ENCODE data around the gene GTF2F2.

The GTF2F2 gene

GRCh38 chr13:45133396-45134118 lies 13.2 kb downstream of the GTF2F2 start:
- no peak overlapping the region for H2BK15ac ChIP-seq (ENCODE audit: low read length)
- H3K9me3 ChIP-seq (replicated peaks in 1 of 2; ENCODE audit: control insufficient read depth in 2 of 2, insufficient read depth in 1 of 2, low read depth in 1 of 2, low read length in 2 of 2), result peaks cover 2 to 6% of the 10 kb centered on the region in 2 donors
- H3K27me3 ChIP-seq (ENCODE audit: control insufficient read depth in 3 of 3, insufficient read depth in 3 of 3, low read depth in 1 of 3, low read length in 3 of 3), result no peaks in the 10 kb centered on the region
- H4K91ac ChIP-seq (ENCODE audit: low read depth, low read length, poor library complexity), result no peak overlapping the region
- no peak overlapping the region for H2BK5ac ChIP-seq (ENCODE audit: low read length)
- H2BK12ac ChIP-seq (ENCODE audit: low read length), result no peak overlapping the region
- no peak overlapping the region for H2BK120ac ChIP-seq (ENCODE audit: low read depth, low read length)
- H3K36me3 ChIP-seq (replicated peaks in 1 of 2; ENCODE audit: control insufficient read depth in 2 of 2, insufficient read depth in 2 of 2, low read length in 2 of 2), result peaks cover 2 to 20% of the 10 kb centered on the region in 2 donors
- H3K4me2 ChIP-seq (ENCODE audit: insufficient read depth, low read length, poor library complexity, severe bottlenecking), result no peak overlapping the region
- H4K8ac ChIP-seq (ENCODE audit: low read depth, low read length), result no peak overlapping the region
- H3K4me3 ChIP-seq (ENCODE audit: low read length in 2 of 2), result no peak overlapping the region
- no peak overlapping the region for H3K9ac ChIP-seq (ENCODE audit: low read depth, low read length, poor library complexity)
- no peak overlapping the region for H3K23ac ChIP-seq (ENCODE audit: low read depth, low read length, poor library complexity)
- H3K14ac ChIP-seq (ENCODE audit: low read length), result no peak overlapping the region
- no peak overlapping the region for H3K4ac ChIP-seq (ENCODE audit: low read length)
- peaks cover 2% of the 10 kb centered on the region for H3K79me1 ChIP-seq (ENCODE audit: low read depth, low read length)
- H2AK5ac ChIP-seq (ENCODE audit: low read depth, low read length), result no peak overlapping the region
- no peak overlapping the region for H3K27ac ChIP-seq (replicated peaks; ENCODE audit: low read length)
- DNase-seq (ENCODE audit: low spot score), result no peak
- WGBS, 2 donors (ENCODE audit: extremely low coverage in 2 of 2, insufficient read length in 2 of 2, insufficient replicate concordance in 1 of 2), result no CpG with 5 or more reads among the region's 6 CpGs
- no peak overlapping the region for H3K18ac ChIP-seq (ENCODE audit: low read length)
- H2AFZ ChIP-seq (ENCODE audit: low read length), result no peak overlapping the region
- H3K4me1 ChIP-seq (ENCODE audit: control insufficient read depth in 2 of 2, insufficient read depth in 1 of 2, low read depth in 1 of 2, low read length in 2 of 2), result peaks cover 0 to 3% of the 10 kb centered on the region in 2 donors

GRCh38 chr13:45136741-45137504 lies 16.6 kb downstream of the GTF2F2 start:
- Histone ChIP-seq H4K91ac (ENCODE audit: low read depth, low read length, poor library complexity) (no peak overlapping the region), H3K4me3 (ENCODE audit: low read length in 2 of 2) (no peak overlapping the region), H2BK5ac (ENCODE audit: low read length) (no peak overlapping the region), H3K23ac (ENCODE audit: low read depth, low read length, poor library complexity) (no peak overlapping the region), H3K14ac (ENCODE audit: low read length) (no peak overlapping the region), H3K27ac (replicated peaks; ENCODE audit: low read length) (no peak overlapping the region), H3K4ac (ENCODE audit: low read length) (no peak overlapping the region), H2AK5ac (ENCODE audit: low read depth, low read length) (no peak overlapping the region), H3K79me1 (ENCODE audit: low read depth, low read length) (peaks cover 2% of the 10 kb centered on the region), H2BK15ac (ENCODE audit: low read length) (no peak overlapping the region), H3K4me2 (ENCODE audit: insufficient read depth, low read length, poor library complexity, severe bottlenecking) (no peak overlapping the region), H2BK120ac (ENCODE audit: low read depth, low read length) (no peak overlapping the region), H4K8ac (ENCODE audit: low read depth, low read length) (no peak overlapping the region), H2BK12ac (ENCODE audit: low read length) (no peak overlapping the region), H3K36me3 (replicated peaks in 1 of 2; ENCODE audit: control insufficient read depth in 2 of 2, insufficient read depth in 2 of 2, low read length in 2 of 2) (peaks cover 4 to 38% of the 10 kb centered on the region in 2 donors), H3K4me1 (ENCODE audit: control insufficient read depth in 2 of 2, insufficient read depth in 1 of 2, low read depth in 1 of 2, low read length in 2 of 2) (peaks cover 0 to 3% of the 10 kb centered on the region in 2 donors), H2AFZ (ENCODE audit: low read length) (no peak overlapping the region), H3K27me3 (ENCODE audit: control insufficient read depth in 3 of 3, insufficient read depth in 3 of 3, low read depth in 1 of 3, low read length in 3 of 3) (no peaks in the 10 kb centered on the region), H3K18ac (ENCODE audit: low read length) (no peak overlapping the region), H3K9me3 (replicated peaks in 1 of 2; ENCODE audit: control insufficient read depth in 2 of 2, insufficient read depth in 1 of 2, low read depth in 1 of 2, low read length in 2 of 2) (peaks cover 2 to 6% of the 10 kb centered on the region in 2 donors), H3K9ac (ENCODE audit: low read depth, low read length, poor library complexity) (no peak overlapping the region)
- no CpG with 5 or more reads among the region's 3 CpGs for WGBS, 2 donors (ENCODE audit: extremely low coverage in 2 of 2, insufficient read length in 2 of 2, insufficient replicate concordance in 1 of 2)
- no peak for DNase-seq (ENCODE audit: low spot score)

DNA sequence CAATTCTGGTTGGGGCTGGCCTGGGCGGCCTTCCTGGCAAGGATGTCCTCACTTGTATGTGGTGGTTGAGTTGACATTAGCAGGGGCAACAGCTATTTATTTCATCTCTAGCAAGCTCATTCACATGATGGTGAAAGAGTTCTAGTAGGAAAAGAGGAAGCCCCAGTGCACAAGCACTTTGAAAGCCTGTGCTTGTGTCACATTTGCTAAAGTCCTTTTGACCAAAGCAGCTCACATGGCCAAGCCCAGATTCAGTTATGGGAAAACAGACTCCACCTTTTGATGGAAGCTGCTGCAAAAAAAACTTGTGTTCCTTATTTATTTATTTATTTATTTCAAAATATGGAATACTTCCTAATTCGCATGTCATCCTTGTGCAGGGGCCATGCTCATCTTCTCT lies 17.2 kb downstream of the GTF2F2 start:
- no CpG with 5 or more reads among the region's 2 CpGs for WGBS, 2 donors (ENCODE audit: extremely low coverage in 2 of 2, insufficient read length in 2 of 2, insufficient replicate concordance in 1 of 2)
- Histone ChIP-seq H3K79me1 (ENCODE audit: low read depth, low read length) (peaks cover 2% of the 10 kb centered on the region), H3K4ac (ENCODE audit: low read length) (no peak overlapping the region), H3K4me1 (ENCODE audit: control insufficient read depth in 2 of 2, insufficient read depth in 1 of 2, low read depth in 1 of 2, low read length in 2 of 2) (peaks cover 0 to 4% of the 10 kb centered on the region in 2 donors), H3K27me3 (ENCODE audit: control insufficient read depth in 3 of 3, insufficient read depth in 3 of 3, low read depth in 1 of 3, low read length in 3 of 3) (no peaks in the 10 kb centered on the region), H4K91ac (ENCODE audit: low read depth, low read length, poor library complexity) (no peak overlapping the region), H3K14ac (ENCODE audit: low read length) (no peak overlapping the region), H3K36me3 (replicated peaks in 1 of 2; ENCODE audit: control insufficient read depth in 2 of 2, insufficient read depth in 2 of 2, low read length in 2 of 2) (peaks cover 4 to 38% of the 10 kb centered on the region in 2 donors), H2AFZ (ENCODE audit: low read length) (no peak overlapping the region), H3K27ac (replicated peaks; ENCODE audit: low read length) (no peak overlapping the region), H3K4me3 (ENCODE audit: low read length in 2 of 2) (no peak overlapping the region), H3K23ac (ENCODE audit: low read depth, low read length, poor library complexity) (no peak overlapping the region), H3K18ac (ENCODE audit: low read length) (no peak overlapping the region), H2BK12ac (ENCODE audit: low read length) (no peak overlapping the region), H4K8ac (ENCODE audit: low read depth, low read length) (no peak overlapping the region), H2BK15ac (ENCODE audit: low read length) (no peak overlapping the region), H3K4me2 (ENCODE audit: insufficient read depth, low read length, poor library complexity, severe bottlenecking) (no peak overlapping the region), H2AK5ac (ENCODE audit: low read depth, low read length) (no peak overlapping the region), H2BK120ac (ENCODE audit: low read depth, low read length) (no peak overlapping the region), H3K9ac (ENCODE audit: low read depth, low read length, poor library complexity) (no peak overlapping the region), H3K9me3 (replicated peaks in 1 of 2; ENCODE audit: control insufficient read depth in 2 of 2, insufficient read depth in 1 of 2, low read depth in 1 of 2, low read length in 2 of 2) (peaks cover 2 to 6% of the 10 kb centered on the region in 2 donors), H2BK5ac (ENCODE audit: low read length) (no peak overlapping the region)
- no peak for DNase-seq (ENCODE audit: low spot score)

- H3K36me3 ChIP-seq (replicated peaks in 1 of 2; ENCODE audit: control insufficient read depth in 2 of 2, insufficient read depth in 2 of 2, low read length in 2 of 2), result peaks cover 4 to 38% of the 10 kb centered on the region in 2 donors
- no CpG with 5 or more reads among the region's 7 CpGs for WGBS, 2 donors (ENCODE audit: extremely low coverage in 2 of 2, insufficient read length in 2 of 2, insufficient replicate concordance in 1 of 2)
- no peak overlapping the region for H3K4me2 ChIP-seq (ENCODE audit: insufficient read depth, low read length, poor library complexity, severe bottlenecking)
- no peak overlapping the region for H3K14ac ChIP-seq (ENCODE audit: low read length)
- no peak overlapping the region for H2AFZ ChIP-seq (ENCODE audit: low read length)
- H3K4me1 ChIP-seq (ENCODE audit: control insufficient read depth in 2 of 2, insufficient read depth in 1 of 2, low read depth in 1 of 2, low read length in 2 of 2), result peaks cover 0 to 4% of the 10 kb centered on the region in 2 donors
- H3K18ac ChIP-seq (ENCODE audit: low read length), result no peak overlapping the region
- peaks cover 2% of the 10 kb centered on the region for H3K79me1 ChIP-seq (ENCODE audit: low read depth, low read length)
- no peak overlapping the region for H2BK5ac ChIP-seq (ENCODE audit: low read length)
- H3K27me3 ChIP-seq (ENCODE audit: control insufficient read depth in 3 of 3, insufficient read depth in 3 of 3, low read depth in 1 of 3, low read length in 3 of 3), result no peaks in the 10 kb centered on the region
- no peak overlapping the region for H3K23ac ChIP-seq (ENCODE audit: low read depth, low read length, poor library complexity)
- no peak overlapping the region for H3K27ac ChIP-seq (replicated peaks; ENCODE audit: low read length)
- no peak overlapping the region for H3K9ac ChIP-seq (ENCODE audit: low read depth, low read length, poor library complexity)
- no peak for DNase-seq (ENCODE audit: low spot score)
- no peak overlapping the region for H4K91ac ChIP-seq (ENCODE audit: low read depth, low read length, poor library complexity)
- no peak overlapping the region for H2BK120ac ChIP-seq (ENCODE audit: low read depth, low read length)
- no peak overlapping the region for H2AK5ac ChIP-seq (ENCODE audit: low read depth, low read length)
- H3K9me3 ChIP-seq (replicated peaks in 1 of 2; ENCODE audit: control insufficient read depth in 2 of 2, insufficient read depth in 1 of 2, low read depth in 1 of 2, low read length in 2 of 2), result peaks cover 2 to 6% of the 10 kb centered on the region in 2 donors
- no peak overlapping the region for H3K4ac ChIP-seq (ENCODE audit: low read length)
- H3K4me3 ChIP-seq (ENCODE audit: low read length in 2 of 2), result no peak overlapping the region
- H2BK12ac ChIP-seq (ENCODE audit: low read length), result no peak overlapping the region
- no peak overlapping the region for H4K8ac ChIP-seq (ENCODE audit: low read depth, low read length)
- H2BK15ac ChIP-seq (ENCODE audit: low read length), result no peak overlapping the region
These were observed 18.0 kb downstream of the GTF2F2 start for GRCh38 chr13:45138282-45138681.
